Body of pancreas (tissue), 4 donors: ENCODE results near the gene GPHA2.

Experiments
- POLR2A ChIP-seq, 3 donors: fragments of 450-650 bp; IDR thresholded peaks; one replicate each; pipeline ENCODE4 v1.6.1; 2016; ENCODE audit warnings: antibody characterized with exemption in 3 of 3, mild to moderate bottlenecking in 2 of 3
- TF ChIP-seq, protein P1 (sequence below), 7 experiments: fragments of 450-650 bp in 4 of 7; fragments of 200-600 bp in 3 of 7; sonication (generic) in 3 of 7; IDR thresholded peaks; one replicate each; pipeline ENCODE4 v1.5.1; 2016 to 2019; ENCODE audit warnings: antibody characterized with exemption in 7 of 7

DNA sequence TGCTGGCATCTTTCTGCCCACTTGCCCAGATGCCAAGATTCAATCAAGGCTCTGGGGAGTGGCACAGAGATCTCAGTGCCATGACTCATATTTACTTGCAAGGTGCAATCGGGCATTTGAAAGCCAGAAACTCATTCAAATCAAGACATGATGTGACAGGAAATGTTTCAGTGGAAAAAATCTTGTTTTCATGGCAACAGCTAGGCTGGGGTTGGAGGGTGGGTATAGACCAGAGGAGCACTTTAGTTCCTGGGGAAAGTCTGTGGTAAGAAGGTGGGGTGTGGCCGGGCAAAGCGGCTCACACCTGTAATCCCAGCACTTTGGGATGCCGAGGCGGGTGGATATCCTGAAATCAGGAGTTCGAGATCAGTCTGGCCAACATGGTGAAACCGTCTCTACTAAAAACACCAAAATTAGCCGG is 35.0 kb upstream of the GPHA2 start:
- TF ChIP-seq POLR2A (IDR thresholded peaks at IDR 0.05): no peak
- TF ChIP-seq, protein P1, sequence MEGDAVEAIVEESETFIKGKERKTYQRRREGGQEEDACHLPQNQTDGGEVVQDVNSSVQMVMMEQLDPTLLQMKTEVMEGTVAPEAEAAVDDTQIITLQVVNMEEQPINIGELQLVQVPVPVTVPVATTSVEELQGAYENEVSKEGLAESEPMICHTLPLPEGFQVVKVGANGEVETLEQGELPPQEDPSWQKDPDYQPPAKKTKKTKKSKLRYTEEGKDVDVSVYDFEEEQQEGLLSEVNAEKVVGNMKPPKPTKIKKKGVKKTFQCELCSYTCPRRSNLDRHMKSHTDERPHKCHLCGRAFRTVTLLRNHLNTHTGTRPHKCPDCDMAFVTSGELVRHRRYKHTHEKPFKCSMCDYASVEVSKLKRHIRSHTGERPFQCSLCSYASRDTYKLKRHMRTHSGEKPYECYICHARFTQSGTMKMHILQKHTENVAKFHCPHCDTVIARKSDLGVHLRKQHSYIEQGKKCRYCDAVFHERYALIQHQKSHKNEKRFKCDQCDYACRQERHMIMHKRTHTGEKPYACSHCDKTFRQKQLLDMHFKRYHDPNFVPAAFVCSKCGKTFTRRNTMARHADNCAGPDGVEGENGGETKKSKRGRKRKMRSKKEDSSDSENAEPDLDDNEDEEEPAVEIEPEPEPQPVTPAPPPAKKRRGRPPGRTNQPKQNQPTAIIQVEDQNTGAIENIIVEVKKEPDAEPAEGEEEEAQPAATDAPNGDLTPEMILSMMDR (IDR thresholded peaks at IDR 0.05): no peak
